Frontal cortex (tissue), 4 donors: ENCODE measurements around the gene GPD2. TPM values are rescaled to one million over a fixed set of nuclear protein-coding genes. Genes with fewer than 3 reads are reported as not detected.

Source experiments
- DNase-seq, 2 donors: peaks; one replicate each; pipeline ENCODE4 v3.0.0; 2012; ENCODE audit warnings: low spot score in 2 of 2
- FAIRE-seq: peaks from 2 replicates; lab custom pipeline; 2012; peaks lifted over from hg19 to GRCh38; lab: Jason Lieb, UNC
- total RNA-seq: library from RNA; depleted of rRNA; stranded (reverse); fragments of >200 nt; gene quantifications from one replicate; pipeline ENCODE4 v1.2.3, GENCODE V29; 2014
- donor health status: control.
- donor health status: control.
- donor health status: control.

Gene GPD2
- total RNA-seq, 1 donor from 2014 or later: 163 TPM

DNA sequence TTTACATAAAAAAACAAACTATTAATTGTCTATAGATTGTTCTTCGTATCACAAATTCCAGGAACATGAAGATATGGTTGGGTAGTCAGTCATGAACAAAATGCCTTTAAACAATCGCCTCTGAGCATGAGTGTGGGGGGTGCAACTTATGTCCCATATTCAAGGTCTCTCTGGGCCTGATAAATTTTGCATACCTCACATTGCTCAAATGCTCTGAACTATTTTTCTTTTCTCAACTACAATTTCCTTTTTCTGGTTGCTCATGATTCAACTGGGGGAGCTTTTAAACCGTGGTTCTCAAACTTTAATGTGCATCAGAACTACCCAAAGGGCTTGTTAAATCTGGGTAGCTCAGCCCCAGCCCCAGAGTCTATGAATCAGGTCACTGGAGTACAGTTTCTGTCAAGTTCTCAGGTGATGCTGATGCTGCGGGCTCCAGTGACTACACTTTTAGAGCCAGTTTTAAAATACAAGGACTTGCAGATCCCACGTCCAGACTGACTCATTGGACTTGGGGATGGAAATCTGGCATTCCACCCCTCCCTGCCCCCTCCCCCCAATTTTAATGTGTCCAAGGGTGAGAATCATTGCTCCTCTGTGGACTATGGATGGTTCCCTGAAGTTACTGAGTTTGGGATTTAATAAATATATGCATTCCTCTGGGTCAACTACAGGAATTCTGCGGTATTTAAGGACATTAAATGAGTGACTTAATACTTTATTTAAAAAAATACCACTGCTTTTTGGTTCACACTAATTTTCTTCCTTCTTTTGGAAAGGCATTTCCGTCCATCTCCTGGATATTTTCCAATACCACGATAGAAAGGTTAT is 1.5 kb upstream of the GPD2 start:
- FAIRE-seq: no peak
- DNase-seq: no peak

DNA sequence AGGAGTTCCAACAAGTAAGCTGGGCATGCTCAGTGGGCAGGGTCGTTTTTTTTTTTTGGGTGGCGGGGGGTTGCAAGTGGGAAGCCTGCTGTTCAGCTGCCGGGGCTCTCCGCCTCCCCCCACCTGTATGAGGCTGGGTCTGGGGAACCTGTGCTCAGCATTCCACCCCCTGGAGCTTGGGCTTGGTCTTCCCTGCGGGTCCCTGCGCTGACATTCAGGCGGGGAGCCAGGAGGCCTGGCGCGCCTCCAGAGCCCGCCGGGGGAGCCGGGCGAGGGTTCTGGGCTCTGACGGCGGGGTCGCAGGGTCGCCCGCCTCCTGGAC is 822 bp upstream of the GPD2 start:
- FAIRE-seq (no peak), DNase-seq (no peak)

- FAIRE-seq (no peak), DNase-seq (peak in 1 of 2 donors; percentile 33)
Observed at GRCh38 chr2:156436497-156437085, 412 bp downstream of the GPD2 start.

DNA sequence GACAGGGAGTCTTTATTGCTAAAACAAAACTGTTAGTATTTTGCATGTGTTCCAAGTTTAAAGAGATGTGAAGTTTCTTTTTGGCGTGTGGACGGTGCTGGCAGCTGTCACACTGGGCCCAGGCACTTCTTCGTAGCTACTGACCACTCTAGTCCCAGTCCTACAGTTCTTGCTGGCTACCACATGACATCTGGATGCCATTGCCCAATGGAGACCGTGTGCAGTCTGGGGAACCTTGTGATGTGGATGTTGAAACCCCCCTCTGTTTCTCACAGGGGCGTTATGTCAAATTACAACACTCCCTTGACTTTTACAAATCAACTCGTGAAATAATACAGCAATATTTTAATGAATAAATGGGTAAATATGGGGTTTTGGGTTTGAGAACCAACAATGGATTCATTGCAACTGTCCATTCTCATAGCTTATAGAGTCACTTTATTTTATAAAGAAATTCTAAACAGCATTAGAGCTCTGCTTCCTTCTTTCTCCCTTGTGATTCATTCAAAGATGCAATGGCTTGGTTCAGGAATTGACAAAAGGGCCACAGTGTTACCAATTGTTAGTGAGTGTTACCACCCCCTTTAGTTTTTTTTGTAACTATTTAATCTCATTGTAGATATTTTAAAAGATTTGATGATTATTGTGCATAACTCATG is 1.2 kb downstream of the GPD2 start:
- FAIRE-seq (no peak), DNase-seq (no peak)

- DNase-seq: no peak
- FAIRE-seq: no peak
Observed at GRCh38 chr2:156437931-156438410, 1.8 kb downstream of the GPD2 start.

- no peak for DNase-seq
- no peak for FAIRE-seq
Observed at GRCh38 chr2:156443089-156443488, 6.9 kb downstream of the GPD2 start.

DNA sequence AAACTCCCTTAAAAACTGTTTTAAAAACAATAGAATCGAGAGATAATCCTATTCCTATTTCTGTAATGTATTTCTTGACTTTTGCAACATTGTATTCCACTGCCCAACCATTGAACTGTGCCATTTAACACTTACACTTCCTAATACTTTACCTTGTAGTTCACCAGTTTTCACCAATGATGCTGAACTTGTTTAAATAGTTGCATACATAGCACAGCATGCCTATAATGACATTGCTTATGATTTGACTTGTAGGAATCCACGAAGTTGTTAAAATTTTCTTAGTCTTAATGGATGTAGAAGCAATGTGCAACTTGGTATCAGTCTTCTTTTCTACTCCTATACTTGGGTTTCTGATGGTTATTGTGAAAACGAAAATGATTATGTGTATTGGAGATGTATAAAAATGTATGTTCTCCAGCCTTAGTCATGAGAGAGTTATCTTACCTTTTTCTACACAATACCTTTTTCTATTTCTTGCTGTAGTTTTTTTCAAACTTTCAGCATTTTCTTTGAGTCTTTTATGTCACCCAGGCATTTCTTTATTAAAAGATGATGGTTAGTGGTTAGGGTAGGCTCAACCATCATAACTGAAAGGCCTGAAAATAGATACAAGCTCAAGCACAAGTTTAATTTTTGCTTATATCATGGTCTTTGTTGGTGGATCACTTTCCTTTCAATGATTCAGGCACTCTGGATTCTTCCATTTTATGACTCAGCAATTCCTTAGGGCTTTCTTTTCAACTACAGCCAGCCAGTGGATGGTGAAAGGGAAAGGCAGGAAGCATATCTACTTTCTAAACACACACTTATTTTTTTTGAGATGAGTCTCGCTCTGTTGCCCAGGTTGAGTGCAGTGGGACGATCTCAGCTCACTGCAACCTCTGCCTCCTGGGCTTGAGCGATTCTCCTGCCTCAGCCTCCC is 9.4 kb downstream of the GPD2 start:
- no peak for DNase-seq
- FAIRE-seq: no peak

- FAIRE-seq: no peak
- DNase-seq: no peak
Observed at GRCh38 chr2:156447761-156448160, 11.6 kb downstream of the GPD2 start.

DNA sequence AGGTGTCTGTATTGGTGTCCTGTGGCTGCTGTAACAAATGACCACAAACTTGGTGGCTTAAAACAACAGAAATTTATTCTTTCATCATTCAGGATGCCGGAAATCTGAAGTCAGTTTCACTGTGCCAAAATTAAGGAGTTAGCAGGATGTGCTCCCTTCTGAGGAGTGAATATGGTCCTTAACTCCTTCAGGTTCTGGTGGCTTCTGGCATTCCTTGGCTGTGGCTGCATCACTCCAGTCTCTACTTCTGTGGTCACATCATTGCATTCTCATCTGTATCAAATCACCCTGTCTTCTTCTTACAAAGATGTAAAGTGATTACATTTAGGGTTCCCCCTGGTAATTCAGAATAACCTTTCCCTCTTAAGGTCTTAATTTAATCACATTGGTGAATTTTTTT is 12.6 kb downstream of the GPD2 start:
- no peak for FAIRE-seq

DNA sequence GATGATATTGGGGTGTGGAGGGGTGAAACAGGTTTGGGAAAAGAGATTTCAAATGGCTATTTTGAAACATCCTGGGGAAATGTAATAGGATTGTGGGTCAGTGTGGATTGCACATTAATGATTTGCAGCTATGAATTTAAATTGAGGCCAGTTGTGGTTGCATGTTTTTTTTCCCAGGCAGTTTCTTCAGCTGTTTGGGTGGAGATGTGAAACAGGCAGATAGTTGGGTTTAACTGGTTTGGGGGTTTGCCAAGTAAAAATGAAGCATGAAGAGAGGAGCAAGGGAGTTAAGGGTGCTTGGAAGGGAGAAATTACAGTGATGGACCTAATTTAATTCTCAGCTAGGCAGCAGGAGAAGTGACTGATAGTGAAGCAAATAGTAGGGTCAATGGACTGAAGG is 16.8 kb downstream of the GPD2 start:
- no peak for FAIRE-seq
- DNase-seq: no peak

More for the DNA sequence above, 12.6 kb downstream of the GPD2 start:
- no peak for DNase-seq

DNA sequence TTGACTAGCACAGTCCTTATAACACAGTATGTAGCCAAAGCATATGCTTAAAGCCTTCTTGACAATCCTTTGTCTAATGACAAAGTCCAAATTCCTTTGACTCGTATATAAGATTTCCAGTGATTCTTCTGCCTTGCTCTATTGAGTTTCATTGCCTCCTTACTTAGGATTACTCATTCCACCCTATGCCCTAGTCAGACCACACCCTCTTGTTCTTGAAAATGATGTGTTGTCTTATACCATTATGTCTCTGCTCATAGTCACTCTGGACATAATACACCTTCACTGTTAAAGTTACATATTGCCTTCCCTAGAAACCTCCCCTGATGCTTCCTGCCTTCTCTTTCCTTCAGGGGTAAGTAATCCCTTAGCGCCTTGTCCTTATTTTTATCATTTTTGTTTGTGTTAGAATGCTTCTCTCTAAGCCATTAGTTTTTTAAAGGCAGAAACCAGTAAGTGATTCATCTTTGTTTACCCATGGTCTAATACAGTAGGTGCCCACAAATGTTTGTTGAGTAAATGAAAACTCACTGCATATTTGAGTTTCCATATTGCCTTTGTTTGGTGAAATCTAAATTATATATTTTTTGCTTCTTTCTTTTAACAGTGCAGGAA is 19.3 kb downstream of the GPD2 start:
- no peak for DNase-seq
- no peak for FAIRE-seq

DNA sequence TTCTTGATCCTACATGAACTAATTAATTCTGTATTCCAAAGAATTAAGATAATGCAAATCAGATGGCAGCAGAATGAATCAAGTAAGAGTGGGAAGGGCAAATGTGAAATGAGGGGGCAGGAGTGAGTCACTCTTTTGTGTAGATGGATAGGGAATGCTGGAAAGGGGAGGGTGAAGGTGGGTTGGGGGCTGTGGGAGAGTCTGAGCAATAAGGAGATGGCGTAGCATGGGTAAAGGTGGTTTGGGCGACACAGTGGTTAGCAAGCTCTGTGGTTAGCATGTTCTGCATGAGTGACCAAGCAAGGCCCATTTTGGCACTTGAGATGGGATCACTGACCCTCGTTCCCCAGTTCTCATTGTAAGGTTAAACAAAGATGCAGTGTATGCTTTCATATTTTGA is 20.4 kb downstream of the GPD2 start:
- DNase-seq: no peak
- no peak for FAIRE-seq

GRCh38 chr2:156457523-156458517 is 21.6 kb downstream of the GPD2 start:
- FAIRE-seq (no peak), DNase-seq (no peak)

GRCh38 chr2:156459720-156460119 is 23.5 kb downstream of the GPD2 start:
- FAIRE-seq: no peak
- no peak for DNase-seq

GRCh38 chr2:156464106-156464505 is 27.9 kb downstream of the GPD2 start:
- no peak for DNase-seq
- FAIRE-seq: no peak

DNA sequence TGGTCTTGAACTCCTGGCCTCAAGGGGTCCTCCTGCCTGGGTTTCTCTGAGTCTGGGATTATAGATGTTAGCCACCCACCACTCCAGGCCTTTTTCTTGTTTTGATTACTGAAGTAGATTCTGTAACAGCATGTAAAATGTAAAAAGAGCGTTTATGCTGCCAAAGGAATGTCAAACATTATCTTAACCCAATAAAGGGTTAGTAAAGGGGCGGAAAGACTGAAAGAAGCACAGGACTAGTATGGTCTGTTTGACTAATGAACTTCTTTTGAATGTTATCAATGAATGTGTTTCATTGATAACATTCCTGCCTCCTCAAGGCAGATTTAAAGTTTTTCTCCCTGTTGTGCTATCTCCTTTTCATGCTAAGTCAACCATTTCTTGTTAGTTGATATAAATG is 29.4 kb downstream of the GPD2 start:
- FAIRE-seq (no peak), DNase-seq (no peak)

- FAIRE-seq (no peak), DNase-seq (no peak)
Observed at GRCh38 chr2:156466739-156467405, 30.7 kb downstream of the GPD2 start.

GRCh38 chr2:156470975-156471583 is 34.9 kb downstream of the GPD2 start:
- FAIRE-seq (no peak), DNase-seq (no peak)
